GM10266 (cell line): ENCODE results near the gene TCN1.
"Not testable (repeated sequence)": the region's sequence is repeated elsewhere in the genome, so short reads cannot be mapped to it uniquely, and the experiment has no call there.

Source experiments
- DNase-seq: peaks from one replicate; pipeline ENCODE4 v3.0.0; 2012; ENCODE audit errors: extremely low spot score
- TF ChIP-seq, protein P1 (sequence below): IDR thresholded peaks from 2 replicates; pipeline ENCODE4 v1.5.1; 2012; ENCODE audit warnings: mild to moderate bottlenecking, low read depth; ENCODE audit not compliant: control insufficient read depth, insufficient read depth; ENCODE audit errors: missing control alignments

The TCN1 gene

DNA sequence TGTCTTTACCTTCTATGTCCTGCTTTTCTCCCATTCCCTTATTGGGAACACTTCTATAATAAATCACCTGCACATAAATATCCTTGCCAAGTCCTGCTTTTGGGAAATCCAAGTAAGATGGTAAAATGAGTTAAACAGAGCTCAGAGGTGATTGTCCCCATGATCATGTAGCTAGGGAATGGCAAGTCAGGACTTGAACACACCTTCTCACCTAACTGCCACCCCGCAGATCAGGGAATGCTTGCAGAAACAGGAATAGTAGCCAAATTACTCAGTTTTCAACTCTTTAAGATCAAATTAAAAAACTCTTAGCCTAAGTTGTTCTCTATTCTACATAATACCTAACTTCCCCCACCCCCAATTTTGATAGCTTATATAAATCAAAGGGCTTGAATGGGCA lies 28.3 kb upstream of the TCN1 start:
- DNase-seq, result no peak
- TF ChIP-seq, protein P1, sequence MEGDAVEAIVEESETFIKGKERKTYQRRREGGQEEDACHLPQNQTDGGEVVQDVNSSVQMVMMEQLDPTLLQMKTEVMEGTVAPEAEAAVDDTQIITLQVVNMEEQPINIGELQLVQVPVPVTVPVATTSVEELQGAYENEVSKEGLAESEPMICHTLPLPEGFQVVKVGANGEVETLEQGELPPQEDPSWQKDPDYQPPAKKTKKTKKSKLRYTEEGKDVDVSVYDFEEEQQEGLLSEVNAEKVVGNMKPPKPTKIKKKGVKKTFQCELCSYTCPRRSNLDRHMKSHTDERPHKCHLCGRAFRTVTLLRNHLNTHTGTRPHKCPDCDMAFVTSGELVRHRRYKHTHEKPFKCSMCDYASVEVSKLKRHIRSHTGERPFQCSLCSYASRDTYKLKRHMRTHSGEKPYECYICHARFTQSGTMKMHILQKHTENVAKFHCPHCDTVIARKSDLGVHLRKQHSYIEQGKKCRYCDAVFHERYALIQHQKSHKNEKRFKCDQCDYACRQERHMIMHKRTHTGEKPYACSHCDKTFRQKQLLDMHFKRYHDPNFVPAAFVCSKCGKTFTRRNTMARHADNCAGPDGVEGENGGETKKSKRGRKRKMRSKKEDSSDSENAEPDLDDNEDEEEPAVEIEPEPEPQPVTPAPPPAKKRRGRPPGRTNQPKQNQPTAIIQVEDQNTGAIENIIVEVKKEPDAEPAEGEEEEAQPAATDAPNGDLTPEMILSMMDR, result no peak

DNA sequence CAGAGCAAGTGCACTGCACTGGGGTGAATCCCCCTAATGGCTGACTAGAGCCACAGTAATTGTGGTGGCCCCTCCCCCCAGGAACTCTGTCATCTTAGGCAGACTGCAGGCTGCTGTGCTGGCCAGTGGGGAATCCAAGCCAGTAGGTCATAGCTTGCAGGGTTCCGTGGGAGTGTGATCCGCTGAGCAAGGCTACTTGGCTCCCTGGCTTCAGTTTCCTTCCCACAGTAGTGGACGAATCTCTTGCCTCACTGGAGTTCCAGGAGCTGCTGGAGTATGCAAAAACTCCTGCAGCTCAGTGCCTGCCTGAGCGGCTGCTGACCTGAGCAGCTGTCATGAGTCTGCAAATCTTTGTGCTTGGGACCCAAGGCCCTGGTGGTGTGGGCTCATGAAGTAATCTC lies 25.5 kb upstream of the TCN1 start:
- DNase-seq, result no peak
- TF ChIP-seq, protein P1, result no peak

DNA sequence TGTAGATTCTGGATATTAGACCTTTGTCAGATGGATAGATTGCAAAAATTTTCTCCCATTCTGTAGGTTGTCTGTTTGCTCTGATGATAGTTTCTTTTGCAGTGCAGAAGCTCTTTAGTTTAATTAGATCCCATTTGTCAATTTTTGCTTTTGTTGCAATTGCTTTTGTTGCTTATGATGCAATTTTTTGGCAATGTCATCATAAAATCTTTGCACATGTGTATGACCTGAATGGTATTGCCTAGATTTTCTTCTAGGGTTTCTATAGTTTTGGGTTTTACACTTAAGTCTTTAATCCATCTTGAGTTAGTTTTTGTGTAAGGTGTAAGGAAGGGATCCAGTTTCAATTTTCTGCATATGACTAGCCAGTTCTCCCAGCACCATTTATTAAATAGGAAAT lies 20.9 kb upstream of the TCN1 start:
- DNase-seq, result not testable (repeated sequence)

DNA sequence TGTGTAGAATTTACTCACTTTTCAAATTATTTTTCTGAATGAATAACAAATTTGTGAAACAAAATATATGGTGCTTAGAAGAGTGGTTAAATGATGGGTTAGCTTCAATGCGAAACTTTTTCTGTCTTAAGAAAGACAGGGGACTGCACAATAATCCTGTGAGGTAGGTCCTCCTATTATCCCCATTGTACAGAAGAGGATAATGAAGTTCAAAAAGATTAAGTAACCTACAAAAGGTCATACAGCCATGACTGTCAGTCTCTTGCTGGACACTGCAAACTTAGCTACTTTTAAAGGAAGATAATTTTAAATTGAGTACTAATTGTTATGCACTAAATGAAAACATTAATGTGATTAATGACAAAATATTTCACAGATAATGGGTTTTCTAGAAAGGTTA lies 17.3 kb upstream of the TCN1 start:
- TF ChIP-seq, protein P1, result no peak
- no peak for DNase-seq

DNA sequence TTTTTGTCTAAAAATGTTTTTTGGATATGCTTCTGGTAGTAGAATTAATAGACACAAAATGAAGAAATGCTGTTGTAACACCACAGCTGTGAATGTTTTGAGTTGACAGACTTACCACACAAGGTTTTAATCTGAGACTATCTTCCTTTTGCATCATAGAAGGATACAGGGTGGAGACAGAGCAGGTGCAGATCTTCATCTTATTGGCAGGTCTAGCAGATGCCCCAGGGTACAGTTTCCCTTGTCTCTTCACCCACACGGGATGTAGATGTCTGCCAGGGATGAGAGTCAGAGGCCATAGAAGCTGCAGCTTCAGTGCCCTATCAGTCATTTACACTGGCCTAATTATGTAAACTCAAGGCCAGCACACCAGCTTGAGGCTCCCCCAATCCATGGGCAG lies 13.3 kb upstream of the TCN1 start:
- TF ChIP-seq, protein P1, result no peak
- DNase-seq, result no peak

DNA sequence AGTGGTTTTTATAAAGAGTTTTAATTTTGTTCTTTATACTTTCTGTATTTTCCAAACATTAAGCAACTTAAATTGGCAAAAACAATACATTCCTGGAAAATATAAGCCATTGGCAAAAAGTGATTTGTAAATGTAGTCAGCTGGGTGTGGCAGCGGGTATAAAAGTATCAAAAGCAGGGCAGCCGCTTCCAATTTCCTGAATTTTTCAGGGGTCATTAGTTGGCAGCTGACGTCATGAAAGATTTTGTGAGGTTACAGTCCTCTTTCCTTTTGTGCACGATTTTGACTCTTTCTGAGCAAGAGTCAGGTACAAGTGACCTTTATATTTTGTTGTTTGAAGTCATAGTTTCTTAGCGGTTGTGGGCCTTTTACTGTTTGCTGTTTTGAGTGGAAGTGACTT lies 12.3 kb upstream of the TCN1 start, which contains the start of gene OOSP3:
Gene OOSP3 (plus strand): TSS at position 208 of the 400 bp plus-strand sequence. CDS start 27 bp downstream, at position 235.
- DNase-seq, result no peak
- TF ChIP-seq, protein P1, result no peak

DNA sequence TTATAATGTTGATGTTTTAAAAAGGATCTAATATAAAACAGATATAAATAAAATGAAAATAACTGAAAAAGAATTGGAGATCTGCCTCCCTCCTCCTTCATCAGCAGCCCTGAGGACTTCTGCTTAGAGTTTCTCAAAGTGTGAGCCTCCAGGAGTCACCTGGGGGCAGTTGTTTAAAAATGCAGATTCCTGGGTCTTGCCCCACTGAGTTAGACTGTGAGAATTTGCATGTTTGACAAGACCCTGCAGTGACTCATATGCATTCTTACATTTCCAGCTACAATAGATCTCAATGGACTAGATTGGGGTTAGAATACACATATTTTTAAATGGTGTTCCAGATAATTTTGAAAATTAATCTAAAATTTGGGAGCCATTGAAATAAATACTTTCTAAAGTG lies 11.5 kb upstream of the TCN1 start:
- no peak for DNase-seq
- TF ChIP-seq, protein P1, result no peak

DNA sequence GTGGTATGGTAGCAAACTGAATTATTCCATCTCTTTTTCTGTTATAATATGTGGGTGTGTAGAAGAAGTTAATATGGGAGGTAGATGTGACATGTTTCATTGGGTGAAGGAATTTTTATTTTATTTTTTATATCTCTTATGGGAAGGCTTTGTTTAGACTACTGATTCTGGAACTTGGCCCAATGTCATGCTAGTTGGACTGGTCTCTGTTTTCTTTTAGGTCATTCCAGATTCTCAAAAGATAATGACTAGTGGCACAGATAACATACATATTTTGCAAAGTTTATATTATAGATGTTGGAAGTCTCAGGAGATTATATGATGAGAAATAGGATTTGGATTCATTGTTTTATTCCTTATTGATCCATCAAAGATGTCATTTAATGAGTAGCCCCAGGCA lies 11.0 kb upstream of the TCN1 start:
- TF ChIP-seq, protein P1, result no peak
- DNase-seq, result no peak
